Astrocyte (in vitro differentiated cells and primary cell): ENCODE measurements around the gene CHD5. TPM values are rescaled to one million over a fixed set of nuclear protein-coding genes. Genes with fewer than 3 reads are reported as not detected.

Experiments used
- DNase-seq: peaks from one replicate; pipeline ENCODE4 v3.0.0-alpha.2; 2010; ENCODE audit warnings: low read depth
- FAIRE-seq: peaks from 2 replicates; lab custom pipeline; 2011; peaks lifted over from hg19 to GRCh38; lab: Jason Lieb, UNC
- H2AFZ ChIP-seq: 2 replicates; pipeline ENCODE4 v1.6.0; 2012; ENCODE audit warnings: low read depth, low read length, inconsistent platforms
- H3K27ac ChIP-seq: 2 replicates; pipeline ENCODE4 v1.5.1; 2011; ENCODE audit warnings: low read depth, low read length, inconsistent platforms
- H3K27me3 ChIP-seq: 2 replicates; pipeline ENCODE4 v1.6.0; 2011; ENCODE audit warnings: low read length, inconsistent platforms; ENCODE audit not compliant: insufficient read depth
- H3K36me3 ChIP-seq: 2 replicates; pipeline ENCODE4 v1.5.1; 2011; ENCODE audit warnings: low read length, inconsistent platforms; ENCODE audit not compliant: insufficient read depth
- H3K4me1 ChIP-seq: 2 replicates; pipeline ENCODE4 v1.5.1; 2011; ENCODE audit warnings: low read length, inconsistent platforms; ENCODE audit not compliant: insufficient read depth
- H3K4me2 ChIP-seq: 2 replicates; pipeline ENCODE4 v1.6.0; 2012; ENCODE audit warnings: low read length, inconsistent platforms
- H3K4me3 ChIP-seq: 2 replicates; pipeline ENCODE4 v1.5.1; 2011; ENCODE audit warnings: low read depth, mild to moderate bottlenecking, low read length, inconsistent platforms; ENCODE audit not compliant: insufficient read depth
- H3K79me2 ChIP-seq: 2 replicates; pipeline ENCODE4 v1.6.0; 2012; ENCODE audit warnings: mild to moderate bottlenecking, low read length, inconsistent platforms; ENCODE audit not compliant: insufficient read depth
- H3K9ac ChIP-seq: 2 replicates; pipeline ENCODE4 v1.6.0; 2012; ENCODE audit warnings: mild to moderate bottlenecking, low read length, inconsistent platforms
- H3K9me3 ChIP-seq: 2 replicates; pipeline ENCODE4 v1.5.1; 2012; ENCODE audit warnings: low read depth, mild to moderate bottlenecking, low read length, inconsistent platforms; ENCODE audit not compliant: insufficient read depth
- H4K20me1 ChIP-seq: 2 replicates; pipeline ENCODE4 v1.6.0; 2012; ENCODE audit warnings: low read length, inconsistent platforms; ENCODE audit not compliant: insufficient read depth
- H3K27ac Mint-ChIP-seq: one replicate; pipeline ENCODE4 v1.8.0; 2021; ENCODE audit warnings: mild to moderate bottlenecking, mixed read lengths; ENCODE audit not compliant: unreplicated experiment
- H3K27me3 Mint-ChIP-seq: one replicate; pipeline ENCODE4 v1.8.0; 2021; ENCODE audit warnings: low read depth, mixed read lengths; ENCODE audit not compliant: unreplicated experiment
- H3K36me3 Mint-ChIP-seq: one replicate; pipeline ENCODE4 v1.8.0; 2021; ENCODE audit warnings: low read depth, mixed read lengths; ENCODE audit not compliant: unreplicated experiment
- H3K4me1 Mint-ChIP-seq: one replicate; pipeline ENCODE4 v1.8.0; 2021; ENCODE audit warnings: low read depth, mixed read lengths; ENCODE audit not compliant: unreplicated experiment
- H3K4me3 Mint-ChIP-seq: one replicate; pipeline ENCODE4 v1.8.0; 2021; ENCODE audit warnings: mild to moderate bottlenecking, moderate library complexity, mixed read lengths; ENCODE audit not compliant: unreplicated experiment
- H3K9me3 Mint-ChIP-seq: one replicate; pipeline ENCODE4 v1.8.0; 2021; ENCODE audit warnings: mild to moderate bottlenecking, mixed read lengths; ENCODE audit not compliant: unreplicated experiment
- CTCF ChIP-seq: IDR thresholded peaks from 2 replicates; pipeline ENCODE4 v1.5.1; 2011; ENCODE audit warnings: low read depth, mild to moderate bottlenecking, inconsistent platforms, low read length, moderate library complexity; ENCODE audit not compliant: insufficient read depth
- EZH2 ChIP-seq: IDR thresholded peaks from 2 replicates; pipeline ENCODE4 v1.6.1; 2012; ENCODE audit warnings: mild to moderate bottlenecking, low read length, inconsistent platforms; ENCODE audit not compliant: insufficient read depth
- total RNA-seq: library from RNA; stranded (reverse); gene quantifications from 2 replicates; pipeline ENCODE4 v1.2.1, GENCODE V29; 2021

The CHD5 gene
- total RNA-seq, 1 donor from 2014 or later, result 0.18 TPM

DNA sequence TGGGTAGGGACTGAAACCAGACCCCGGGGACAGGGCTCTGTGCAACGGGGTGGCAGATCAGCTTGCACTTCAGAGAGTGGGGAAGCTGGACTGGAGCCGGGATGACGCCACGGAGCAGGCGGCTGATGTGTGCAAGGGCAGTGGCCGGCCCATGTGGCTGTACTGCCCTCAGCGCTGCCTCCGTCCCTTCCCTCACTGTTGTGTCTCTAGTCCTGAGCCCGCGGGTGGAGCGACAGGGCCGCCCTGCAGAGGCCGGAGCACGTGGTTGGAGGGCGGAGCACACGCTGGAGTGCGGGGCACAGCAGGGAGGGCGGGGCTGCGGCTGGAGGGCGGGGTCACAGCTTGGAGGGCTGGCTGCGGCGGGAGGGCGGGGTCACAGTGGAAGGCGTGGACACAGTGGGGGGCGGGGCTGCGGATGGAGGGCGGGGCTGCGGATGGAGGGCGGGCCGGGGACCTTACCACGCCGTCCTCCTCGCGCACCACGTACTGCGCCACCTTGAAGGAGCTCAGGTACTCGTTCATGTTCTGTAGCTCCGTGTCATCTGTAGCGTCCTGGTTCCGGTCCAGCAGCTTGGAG, 52.4 kb downstream of the CHD5 start:
- Histone ChIP-seq H3K27me3 (no peaks in the 10 kb centered on the region), H3K9me3 (peaks cover 8% of the 10 kb centered on the region), H4K20me1 (no peaks in the 10 kb centered on the region), H3K9ac (no peak overlapping the region), H3K4me1 (no peaks in the 10 kb centered on the region), H3K36me3 (no peaks in the 10 kb centered on the region), H2AFZ (peak overlapping the region; percentile 77), H3K4me2 (peak overlapping the region; percentile 71), H3K27ac (no peak overlapping the region), H3K4me3 (no peak overlapping the region), H3K79me2 (no peaks in the 10 kb centered on the region)
- DNase-seq (peak; percentile 11), FAIRE-seq (no peak)
- Mint-ChIP-seq H3K27me3 (peaks cover 42% of the 10 kb centered on the region), H3K4me3 (no peak overlapping the region), H3K27ac (no peak overlapping the region), H3K4me1 (no peaks in the 10 kb centered on the region), H3K36me3 (no peaks in the 10 kb centered on the region), H3K9me3 (peaks cover 20% of the 10 kb centered on the region)
- TF ChIP-seq CTCF (no peak), EZH2 (no peak)

DNA sequence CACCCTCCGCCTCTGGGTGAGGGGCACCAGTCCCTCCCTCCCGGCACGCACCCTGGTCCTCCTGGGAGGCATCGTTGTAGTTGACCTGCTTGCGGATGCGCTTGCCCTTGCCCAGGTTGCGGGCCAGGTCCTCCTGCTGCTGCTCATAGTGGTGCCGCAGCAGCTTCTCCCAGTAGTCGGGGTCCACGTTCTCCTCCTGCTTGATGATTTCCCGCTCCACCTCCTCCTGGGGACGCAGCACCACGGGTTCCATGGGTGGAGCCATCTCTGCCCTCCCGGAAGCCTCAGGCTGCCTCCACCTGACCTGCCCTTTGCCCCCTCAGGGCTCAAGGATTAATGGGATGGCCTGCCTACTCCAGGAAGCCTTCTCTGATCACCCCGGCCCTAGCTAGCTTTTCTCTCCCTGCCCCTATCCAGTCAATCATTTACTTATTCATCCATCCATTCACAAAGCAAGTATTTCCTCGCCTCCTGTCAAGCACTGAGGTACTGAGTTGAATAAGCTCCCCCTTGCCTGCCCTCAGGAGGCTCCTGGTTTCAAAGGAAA, 53.5 kb downstream of the CHD5 start:
- TF ChIP-seq CTCF, result no peak
- no peak for TF ChIP-seq EZH2
- Histone ChIP-seq H3K9ac (no peak overlapping the region), H4K20me1 (no peaks in the 10 kb centered on the region), H3K4me3 (no peak overlapping the region), H3K27ac (no peak overlapping the region), H3K9me3 (peaks cover under 1% of the 10 kb centered on the region), H2AFZ (no peak overlapping the region), H3K27me3 (no peaks in the 10 kb centered on the region), H3K4me2 (no peak overlapping the region), H3K4me1 (no peaks in the 10 kb centered on the region), H3K36me3 (no peaks in the 10 kb centered on the region), H3K79me2 (no peaks in the 10 kb centered on the region)
- no peaks in the 10 kb centered on the region for H3K36me3 Mint-ChIP-seq
- no peak for DNase-seq
- no peak overlapping the region for H3K4me3 Mint-ChIP-seq
- no peak overlapping the region for H3K27ac Mint-ChIP-seq
- no peaks in the 10 kb centered on the region for H3K4me1 Mint-ChIP-seq
- peaks cover 37% of the 10 kb centered on the region for H3K27me3 Mint-ChIP-seq
- no peak for FAIRE-seq
- H3K9me3 Mint-ChIP-seq, result peaks cover 13% of the 10 kb centered on the region

- FAIRE-seq (no peak), DNase-seq (no peak)
- H2AFZ ChIP-seq, result no peak overlapping the region
- H3K36me3 Mint-ChIP-seq, result no peaks in the 10 kb centered on the region
- H3K27ac ChIP-seq, result no peak overlapping the region
- H3K36me3 ChIP-seq, result no peaks in the 10 kb centered on the region
- H3K9me3 Mint-ChIP-seq, result peaks cover 8% of the 10 kb centered on the region
- no peak overlapping the region for H3K4me3 ChIP-seq
- H3K27ac Mint-ChIP-seq, result no peak overlapping the region
- H3K4me3 Mint-ChIP-seq, result no peak overlapping the region
- no peaks in the 10 kb centered on the region for H3K4me1 Mint-ChIP-seq
- no peaks in the 10 kb centered on the region for H3K4me1 ChIP-seq
- no peak overlapping the region for H3K9ac ChIP-seq
- no peaks in the 10 kb centered on the region for H3K27me3 ChIP-seq
- H3K27me3 Mint-ChIP-seq, result peaks cover 31% of the 10 kb centered on the region
- H4K20me1 ChIP-seq, result no peaks in the 10 kb centered on the region
- H3K9me3 ChIP-seq, result no peaks in the 10 kb centered on the region
- TF ChIP-seq CTCF (no peak), EZH2 (no peak)
- H3K4me2 ChIP-seq, result no peak overlapping the region
- no peaks in the 10 kb centered on the region for H3K79me2 ChIP-seq
Observed at GRCh38 chr1:6126028-6126427, 54.1 kb downstream of the CHD5 start.
